IPS-18a (cell line): ENCODE data around the gene MACF1.
A peak's percentile ranks its signal among the peaks of the same experiment; 100 is the strongest.

Source experiments
- H3K27ac ChIP-seq: one replicate; pipeline ENCODE4 v1.5.1; 2013; ENCODE audit warnings: low read length
- H3K27me3 ChIP-seq: one replicate; pipeline ENCODE4 v1.6.1; 2013; ENCODE audit warnings: mild to moderate bottlenecking, low read length; ENCODE audit not compliant: control insufficient read depth, insufficient read depth
- H3K36me3 ChIP-seq: one replicate; pipeline ENCODE4 v1.6.1; 2013; ENCODE audit warnings: low read depth, low read length; ENCODE audit not compliant: control insufficient read depth
- H3K4me1 ChIP-seq: one replicate; pipeline ENCODE4 v1.6.1; 2013; ENCODE audit warnings: low read depth, low read length; ENCODE audit not compliant: control insufficient read depth
- H3K4me3 ChIP-seq: one replicate; pipeline ENCODE4 v1.5.1; 2013; ENCODE audit warnings: low read length
- H3K9ac ChIP-seq: one replicate; pipeline ENCODE4 v1.6.1; 2013; ENCODE audit warnings: mild to moderate bottlenecking, low read length, moderate library complexity
- H3K9me3 ChIP-seq: one replicate; pipeline ENCODE4 v1.6.1; 2013; ENCODE audit warnings: low read depth, low read length; ENCODE audit not compliant: control insufficient read depth

The MACF1 gene

GRCh38 chr1:39220891-39221870 is 16.7 kb downstream of the MACF1 start:
- no peaks in the 10 kb centered on the region for H3K27me3 ChIP-seq
- H3K27ac ChIP-seq, result no peak overlapping the region
- no peak overlapping the region for H3K4me3 ChIP-seq
- H3K9ac ChIP-seq, result no peak overlapping the region
- H3K4me1 ChIP-seq, result peaks cover 12% of the 10 kb centered on the region
- no peaks in the 10 kb centered on the region for H3K9me3 ChIP-seq
- H3K36me3 ChIP-seq, result no peaks in the 10 kb centered on the region

GRCh38 chr1:39224295-39224829 is 19.9 kb downstream of the MACF1 start:
- Histone ChIP-seq H3K4me3 (no peak overlapping the region), H3K9ac (no peak overlapping the region), H3K4me1 (peaks cover 17% of the 10 kb centered on the region), H3K36me3 (no peaks in the 10 kb centered on the region), H3K27ac (no peak overlapping the region), H3K9me3 (no peaks in the 10 kb centered on the region), H3K27me3 (no peaks in the 10 kb centered on the region)

- H3K9ac ChIP-seq, result no peak overlapping the region
- H3K9me3 ChIP-seq, result no peaks in the 10 kb centered on the region
- H3K36me3 ChIP-seq, result no peaks in the 10 kb centered on the region
- peaks cover 26% of the 10 kb centered on the region for H3K4me1 ChIP-seq
- H3K27me3 ChIP-seq, result no peaks in the 10 kb centered on the region
- no peak overlapping the region for H3K27ac ChIP-seq
- no peak overlapping the region for H3K4me3 ChIP-seq
Observed at GRCh38 chr1:39226836-39227235, 22.3 kb downstream of the MACF1 start.

- H3K36me3 ChIP-seq, result peaks cover 1% of the 10 kb centered on the region
- H3K4me1 ChIP-seq, result peaks cover 28% of the 10 kb centered on the region
- no peaks in the 10 kb centered on the region for H3K9me3 ChIP-seq
- H3K27ac ChIP-seq, result no peak overlapping the region
- no peak overlapping the region for H3K4me3 ChIP-seq
- H3K27me3 ChIP-seq, result no peaks in the 10 kb centered on the region
- no peak overlapping the region for H3K9ac ChIP-seq
Observed at GRCh38 chr1:39228252-39228651, 23.8 kb downstream of the MACF1 start.

- Histone ChIP-seq H3K4me1 (peaks cover 28% of the 10 kb centered on the region), H3K9ac (no peak overlapping the region), H3K4me3 (no peak overlapping the region), H3K36me3 (peaks cover 4% of the 10 kb centered on the region), H3K9me3 (no peaks in the 10 kb centered on the region), H3K27me3 (no peaks in the 10 kb centered on the region), H3K27ac (no peak overlapping the region)
Observed at GRCh38 chr1:39229504-39229903, 25.0 kb downstream of the MACF1 start.

DNA sequence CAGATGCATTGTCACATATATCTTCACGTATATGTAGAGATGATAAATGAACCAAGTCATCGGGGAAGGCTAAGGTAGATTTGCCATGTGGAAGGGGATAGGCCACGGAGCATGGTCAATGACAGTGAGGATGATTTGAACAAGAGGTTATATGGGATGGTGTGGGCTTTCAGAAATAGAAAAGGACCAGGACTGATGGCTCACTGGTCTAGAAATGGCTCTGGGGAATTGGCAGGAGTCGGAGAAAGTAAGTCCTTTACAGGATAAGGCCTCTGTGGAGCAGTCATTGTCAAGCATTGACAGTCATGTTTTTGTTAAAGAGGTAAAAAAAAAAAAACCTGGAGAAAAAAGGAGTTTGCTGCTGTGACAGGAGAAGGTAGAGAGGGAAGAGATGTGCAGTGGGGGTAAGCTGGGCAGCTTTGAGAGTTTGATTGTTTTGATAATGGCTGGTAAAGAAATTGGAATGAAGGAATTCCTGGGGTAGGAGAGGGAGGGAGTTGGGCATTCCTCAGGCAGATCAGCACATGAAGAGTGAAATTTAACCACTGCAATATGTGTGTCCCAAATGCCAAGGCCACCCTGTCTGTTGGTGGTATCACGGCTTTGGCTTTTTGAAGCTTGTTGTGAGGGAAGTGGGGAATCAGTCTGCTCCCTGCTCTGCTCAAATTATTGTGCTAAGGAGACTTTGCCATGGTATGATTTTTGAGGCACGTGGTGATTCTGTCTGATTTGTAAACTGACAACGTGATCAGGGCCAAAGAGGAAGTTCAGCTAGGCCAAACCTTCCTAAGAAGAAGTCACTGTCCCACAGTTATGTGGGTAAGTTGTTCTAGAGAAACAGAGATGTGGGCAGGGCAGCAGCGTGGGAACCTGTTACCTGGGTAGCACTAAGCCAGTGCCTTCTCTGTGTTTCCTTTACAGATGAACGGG is 26.0 kb downstream of the MACF1 start:
- Histone ChIP-seq H3K9ac (no peak overlapping the region), H3K27ac (no peak overlapping the region), H3K4me1 (peaks cover 28% of the 10 kb centered on the region), H3K4me3 (peak overlapping the region; percentile 2), H3K27me3 (no peaks in the 10 kb centered on the region), H3K36me3 (peaks cover 4% of the 10 kb centered on the region), H3K9me3 (no peaks in the 10 kb centered on the region)

- Histone ChIP-seq H3K4me1 (peaks cover 2% of the 10 kb centered on the region), H3K36me3 (peaks cover 8% of the 10 kb centered on the region), H3K27ac (no peak overlapping the region), H3K4me3 (no peak overlapping the region), H3K9me3 (no peaks in the 10 kb centered on the region), H3K27me3 (no peaks in the 10 kb centered on the region), H3K9ac (no peak overlapping the region)
Observed at GRCh38 chr1:39236971-39237370, 32.5 kb downstream of the MACF1 start.

GRCh38 chr1:39238476-39238875 is 34.0 kb downstream of the MACF1 start:
- Histone ChIP-seq H3K4me1 (no peaks in the 10 kb centered on the region), H3K27me3 (no peaks in the 10 kb centered on the region), H3K36me3 (peaks cover 4% of the 10 kb centered on the region), H3K4me3 (no peak overlapping the region), H3K9me3 (no peaks in the 10 kb centered on the region), H3K27ac (no peak overlapping the region), H3K9ac (no peak overlapping the region)

DNA sequence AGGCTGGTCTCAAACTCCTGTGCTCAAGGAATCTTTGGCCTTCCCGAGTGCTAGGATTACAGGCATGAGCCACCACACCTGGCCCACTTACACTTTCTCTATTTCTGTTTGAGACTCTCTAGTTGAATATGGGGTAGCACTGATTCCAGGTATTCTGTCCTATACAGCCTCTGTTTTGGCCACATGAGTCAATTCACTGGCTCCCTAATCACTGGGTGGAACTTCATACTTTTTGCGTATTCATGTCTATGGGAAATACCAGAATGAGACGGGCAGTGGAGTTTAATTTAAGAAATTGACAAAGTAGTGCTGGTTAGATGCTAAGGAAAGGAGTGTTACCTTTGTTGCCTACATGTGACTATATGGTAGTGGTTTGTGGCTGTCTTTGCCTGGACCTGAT is 35.5 kb downstream of the MACF1 start:
- Histone ChIP-seq H3K27me3 (no peaks in the 10 kb centered on the region), H3K4me3 (no peak overlapping the region), H3K9me3 (no peaks in the 10 kb centered on the region), H3K4me1 (no peaks in the 10 kb centered on the region), H3K27ac (no peak overlapping the region), H3K9ac (no peak overlapping the region), H3K36me3 (peaks cover 4% of the 10 kb centered on the region)

GRCh38 chr1:39243302-39243701 is 38.8 kb downstream of the MACF1 start:
- Histone ChIP-seq H3K4me1 (no peaks in the 10 kb centered on the region), H3K27me3 (no peaks in the 10 kb centered on the region), H3K9ac (no peak overlapping the region), H3K36me3 (peaks cover 4% of the 10 kb centered on the region), H3K4me3 (no peak overlapping the region), H3K27ac (no peak overlapping the region), H3K9me3 (no peaks in the 10 kb centered on the region)

- Histone ChIP-seq H3K36me3 (peaks cover 17% of the 10 kb centered on the region), H3K4me1 (no peaks in the 10 kb centered on the region), H3K9ac (no peak overlapping the region), H3K27ac (no peak overlapping the region), H3K4me3 (no peak overlapping the region), H3K27me3 (no peaks in the 10 kb centered on the region), H3K9me3 (no peaks in the 10 kb centered on the region)
Observed at GRCh38 chr1:39250460-39251240, 46.2 kb downstream of the MACF1 start.
